T47D (cell line): ENCODE data around the gene TRH.

ENCODE experiments used
- DNase-seq, 2 experiments: peaks; one replicate each; pipeline versions ENCODE4 v3.0.0 to v3.0.0-alpha.2; 2011 to 2012; ENCODE audit warnings: low read depth in 1 of 2, low spot score in 1 of 2
- JUND ChIP-seq: IDR thresholded peaks from 2 replicates; pipeline ENCODE4 v1.6.1; 2012; ENCODE audit warnings: low read depth
- in situ Hi-C: cut with HindIII; loops from 2 replicates; pipeline ENCODE4 v1.10.0; 2016; ENCODE audit warnings: low sequenced_read_pairs, low pct_unique_long_range_greater_than_20kb

Gene TRH

DNA sequence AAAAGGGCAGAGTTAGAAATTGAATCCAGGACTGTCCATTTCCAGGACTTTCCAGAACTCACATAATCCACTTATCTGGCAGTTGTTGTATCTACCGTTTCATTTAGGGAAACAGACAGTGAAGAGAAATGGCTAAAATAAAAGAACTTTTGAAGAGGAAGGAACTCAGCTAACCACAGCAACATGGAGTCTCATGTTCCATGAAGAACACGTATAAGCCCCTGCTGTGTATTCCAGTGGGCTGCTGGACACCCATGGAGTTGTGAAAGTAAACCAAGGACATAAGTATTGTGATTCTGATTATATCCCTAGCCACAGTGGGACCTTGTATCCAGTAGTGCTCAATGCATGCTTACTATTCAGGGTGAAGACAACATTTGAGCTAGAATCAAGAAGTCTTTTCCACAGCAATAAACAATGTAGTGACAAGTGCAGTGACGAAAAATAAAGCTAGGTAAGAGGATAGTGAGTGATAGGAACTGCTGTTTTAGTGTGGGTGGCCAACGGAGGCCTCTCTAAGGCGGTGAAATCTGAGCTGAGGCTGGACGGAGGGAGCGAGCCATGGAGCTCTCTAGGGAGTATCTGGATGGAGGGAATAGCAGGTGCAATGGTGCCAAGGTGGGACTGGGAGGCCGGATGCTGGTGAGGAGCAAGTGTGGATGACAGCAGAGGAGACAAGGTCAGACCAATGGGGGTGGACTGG, 26.8 kb upstream of the TRH start:
- DNase-seq = no peak
- no peak for TF ChIP-seq JUND
- in situ Hi-C loops = no loop called here

DNA sequence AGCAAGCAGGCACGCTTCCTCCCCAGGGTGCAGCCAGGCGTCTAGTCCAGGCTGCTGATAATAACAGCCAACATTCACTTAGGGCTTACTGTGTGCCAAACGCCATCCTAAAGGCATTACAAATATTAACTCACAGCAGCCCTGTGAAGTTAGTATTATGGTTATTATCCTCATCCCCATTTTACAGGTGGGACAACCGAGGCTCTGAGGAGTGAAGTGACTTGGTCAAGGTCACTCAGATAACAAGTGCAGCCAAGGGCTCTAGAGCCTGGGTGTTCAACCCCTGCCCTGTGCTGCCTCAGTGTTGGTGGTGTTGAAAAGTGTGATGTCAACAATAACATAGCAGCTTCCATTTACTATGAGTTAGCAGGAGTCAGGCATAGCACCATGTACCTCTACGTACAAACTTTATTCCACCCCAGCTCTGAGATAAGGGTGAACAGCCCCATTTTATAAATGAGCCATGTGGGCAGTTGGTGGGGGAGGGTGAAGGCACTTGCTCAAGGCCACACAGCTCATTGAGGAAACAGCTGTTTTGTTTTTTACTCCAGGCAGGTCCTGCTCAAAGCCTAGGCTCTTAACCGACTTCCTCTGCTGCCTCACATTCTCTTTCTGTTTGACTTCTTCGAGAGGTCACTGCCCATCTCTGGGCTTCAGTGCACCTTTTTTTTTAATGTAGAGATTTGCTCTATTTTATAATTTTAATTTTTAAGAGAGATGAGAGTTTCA, 24.0 kb upstream of the TRH start:
- in situ Hi-C loops = no loop called here
- no peak for DNase-seq
- TF ChIP-seq JUND = no peak

DNA sequence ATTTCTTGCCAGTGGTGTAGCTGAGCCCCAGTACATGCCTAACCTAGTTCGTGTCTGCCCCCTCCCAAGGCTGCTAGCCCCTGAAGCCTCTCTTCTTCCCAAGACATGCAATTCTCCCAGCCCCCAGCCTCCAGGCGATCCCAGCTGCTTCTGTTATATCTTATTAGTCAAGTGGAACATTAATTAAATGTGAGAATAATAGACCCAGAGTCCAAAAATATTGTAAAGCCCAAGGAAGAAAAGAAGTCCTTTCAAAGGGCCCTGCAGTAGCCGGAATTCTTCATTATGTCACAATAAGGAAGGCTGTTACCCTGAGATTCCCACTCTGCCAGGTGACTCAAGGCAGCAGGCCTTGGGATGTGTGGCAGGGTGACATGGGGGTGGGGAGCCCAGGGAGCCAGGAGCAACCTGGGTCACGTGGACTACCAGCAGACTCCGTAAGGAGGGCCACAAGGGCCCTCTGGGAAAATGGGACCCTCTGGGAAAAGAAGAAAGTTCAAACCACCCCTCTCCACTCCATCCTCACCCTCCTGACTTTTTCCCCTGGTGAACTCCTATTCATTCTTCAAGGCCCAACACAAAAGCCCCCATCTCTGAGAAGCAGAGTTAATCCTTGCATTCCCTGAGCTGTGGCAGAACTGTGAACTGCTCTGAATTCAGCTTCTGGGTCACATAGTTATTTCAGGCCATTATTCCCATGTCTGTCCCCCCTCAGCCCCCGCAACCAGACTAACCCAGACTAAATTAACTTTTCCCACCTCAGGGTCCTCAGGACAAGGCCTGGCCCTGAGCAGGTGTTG, 21.8 kb upstream of the TRH start:
- no peak for DNase-seq
- in situ Hi-C loops = no loop called here
- TF ChIP-seq JUND = no peak

DNA sequence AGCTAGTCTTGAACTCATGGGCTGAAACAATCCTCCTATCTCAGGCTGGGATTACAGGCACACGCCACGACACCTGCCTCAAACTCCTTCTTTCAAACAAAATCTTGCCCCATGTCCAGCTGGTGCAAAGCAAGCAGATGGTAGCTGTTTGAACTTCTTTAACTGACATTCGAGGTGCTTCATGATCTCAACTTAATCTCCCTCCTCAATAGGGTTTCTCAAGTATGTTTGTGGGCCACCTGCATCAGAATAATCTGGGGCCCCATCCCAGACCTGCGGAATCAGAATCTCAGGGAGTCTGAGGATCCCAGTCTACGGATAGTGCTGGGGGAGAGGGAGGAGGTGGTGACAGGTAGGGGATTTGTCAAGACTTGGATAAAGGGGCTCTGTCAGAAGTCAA, 20.9 kb upstream of the TRH start:
- in situ Hi-C loops = no loop called here
- DNase-seq = no peak
- TF ChIP-seq JUND = no peak

DNA sequence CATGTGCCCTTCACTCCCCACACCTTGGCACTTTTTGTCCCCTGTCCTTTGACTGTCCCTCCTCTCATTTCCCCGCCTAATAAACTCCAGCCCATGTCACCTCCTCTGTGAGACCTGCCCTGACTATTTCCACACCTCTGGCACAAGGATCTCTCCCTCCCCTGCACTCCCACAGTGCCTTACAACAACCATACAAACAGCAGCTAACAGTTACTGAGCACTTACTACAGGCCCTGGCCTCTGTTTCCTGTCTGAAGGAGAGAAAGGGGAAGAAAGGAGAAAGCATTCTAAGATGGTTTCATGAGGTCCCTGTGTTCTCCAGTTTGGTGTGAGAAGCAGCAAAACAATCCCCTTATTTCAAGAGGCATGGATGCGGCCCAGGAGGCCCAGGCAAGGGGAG, 20.0 kb upstream of the TRH start:
- in situ Hi-C loops = no loop called here
- DNase-seq = no peak
- TF ChIP-seq JUND = no peak

DNA sequence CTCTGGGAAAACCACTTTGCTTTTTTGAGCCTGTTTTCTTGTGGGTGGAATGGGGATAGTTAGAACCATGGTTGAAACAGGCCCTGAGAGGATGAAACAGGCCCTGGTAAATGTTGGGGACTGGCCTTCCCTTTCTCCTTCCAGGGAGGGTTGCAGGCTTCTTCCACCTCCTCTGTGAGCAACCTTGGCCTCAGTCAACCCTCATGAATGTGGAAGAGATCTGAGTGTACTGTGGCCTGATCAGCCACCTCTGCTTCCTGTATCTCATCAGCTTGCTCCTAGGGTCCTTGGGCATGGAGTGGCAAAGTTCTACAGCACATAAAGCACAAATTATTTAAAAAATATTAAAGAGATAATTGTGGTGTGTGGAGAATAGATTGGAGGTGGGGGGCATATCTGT, 17.6 kb upstream of the TRH start:
- in situ Hi-C loops = no loop called here
- TF ChIP-seq JUND = no peak
- DNase-seq = no peak

DNA sequence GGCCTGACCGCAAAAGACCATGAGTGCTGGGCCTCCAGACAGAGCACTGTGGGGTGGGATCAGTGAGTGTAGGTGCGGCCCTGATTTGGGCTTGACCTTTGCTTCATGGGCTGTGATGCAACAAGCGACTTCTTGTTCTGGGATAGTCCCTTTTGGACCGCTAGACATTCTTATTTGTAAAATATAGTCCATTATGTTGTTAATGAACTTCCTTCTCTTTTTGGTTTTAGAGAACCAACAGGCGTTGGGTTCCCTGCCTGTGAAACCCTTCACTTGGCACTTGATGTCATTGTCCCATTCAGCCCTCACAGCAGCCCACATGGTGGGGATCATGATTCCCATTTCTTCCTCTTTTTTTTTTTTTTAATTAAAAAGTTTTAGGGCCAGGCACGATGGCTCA, 15.8 kb upstream of the TRH start:
- in situ Hi-C loops = no loop called here
- no peak for DNase-seq
- TF ChIP-seq JUND = no peak

DNA sequence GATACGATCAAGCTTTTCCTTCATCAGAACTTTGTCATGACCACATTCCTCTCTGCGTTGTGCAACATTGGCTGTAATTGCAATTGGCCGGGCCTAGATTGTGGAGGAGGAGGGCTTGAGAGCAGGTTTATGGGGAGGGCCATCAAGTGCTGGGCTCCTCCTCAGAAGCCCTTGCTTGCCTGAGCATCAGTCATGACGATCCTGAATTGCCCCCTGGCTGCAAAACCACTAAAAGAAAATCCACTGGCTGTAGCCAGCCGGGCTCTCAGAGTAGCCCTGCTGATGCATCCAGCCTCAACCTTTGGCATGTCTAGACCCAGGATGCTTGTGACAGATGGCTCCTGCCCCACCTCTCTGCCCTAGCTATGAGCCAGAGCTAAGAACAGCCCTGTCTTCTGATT, 13.4 kb upstream of the TRH start:
- no peak for TF ChIP-seq JUND
- DNase-seq = peak in 1 of 2 experiments; percentile 49
- in situ Hi-C loops = no loop called here

DNA sequence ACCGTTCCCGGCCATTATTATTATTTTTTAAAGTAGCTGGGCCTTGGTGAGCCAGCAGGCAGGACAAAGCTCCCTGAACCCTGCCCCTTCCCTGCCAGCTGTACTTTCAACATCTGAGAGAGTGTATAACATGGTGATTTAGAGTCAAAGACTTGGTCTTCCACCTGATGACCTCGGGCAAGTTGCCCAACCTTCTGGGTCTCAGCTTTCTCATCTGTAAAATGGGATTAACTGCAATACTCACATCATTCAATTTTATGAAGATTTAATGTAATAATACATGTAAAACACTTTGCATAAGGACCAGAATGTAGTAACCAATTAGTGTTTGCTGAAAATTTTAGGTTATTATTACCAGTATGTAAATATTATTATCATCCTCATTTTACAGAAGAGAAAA, 11.9 kb upstream of the TRH start:
- no peak for TF ChIP-seq JUND
- in situ Hi-C loops = no loop called here

DNA sequence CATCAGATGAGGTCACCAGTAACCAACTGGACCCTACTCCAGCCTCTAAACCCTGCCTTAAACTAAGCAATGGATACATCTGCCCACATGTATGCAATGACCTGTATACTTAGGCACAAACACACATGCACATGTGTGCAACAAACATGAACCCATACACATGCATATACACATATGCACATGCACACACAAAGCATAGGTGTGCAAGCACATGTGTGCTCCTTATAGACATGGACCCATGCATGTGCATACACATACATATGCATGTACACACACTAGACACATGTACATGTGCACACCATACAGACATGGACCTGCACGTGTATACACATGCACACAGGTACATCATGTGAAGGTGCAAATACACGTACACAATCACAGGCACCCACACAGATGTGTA, 8.6 kb upstream of the TRH start:
- in situ Hi-C loops = no loop called here
- TF ChIP-seq JUND = no peak
- no peak for DNase-seq

More for the DNA sequence above, 11.9 kb upstream of the TRH start:
- no peak for DNase-seq

DNA sequence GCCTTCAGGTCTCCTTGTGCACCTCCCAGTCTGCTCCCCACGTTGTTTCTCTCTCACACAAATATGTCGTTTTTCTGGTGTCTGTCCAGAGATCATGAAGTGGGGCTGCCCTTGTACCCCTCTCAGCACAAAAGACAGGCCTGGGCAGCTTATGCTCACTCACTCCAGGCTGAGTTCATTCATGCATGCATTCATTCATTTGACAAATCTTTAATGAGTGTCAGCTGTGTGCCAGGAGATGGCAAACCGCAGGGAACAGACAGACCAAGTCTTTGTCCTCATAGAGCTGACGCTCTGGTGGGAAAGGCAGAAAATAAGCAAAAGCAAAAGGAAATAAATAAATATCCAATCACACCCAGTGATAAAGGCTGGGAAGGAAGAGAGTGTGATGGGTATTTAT, 7.6 kb upstream of the TRH start:
- in situ Hi-C loops = no loop called here

DNA sequence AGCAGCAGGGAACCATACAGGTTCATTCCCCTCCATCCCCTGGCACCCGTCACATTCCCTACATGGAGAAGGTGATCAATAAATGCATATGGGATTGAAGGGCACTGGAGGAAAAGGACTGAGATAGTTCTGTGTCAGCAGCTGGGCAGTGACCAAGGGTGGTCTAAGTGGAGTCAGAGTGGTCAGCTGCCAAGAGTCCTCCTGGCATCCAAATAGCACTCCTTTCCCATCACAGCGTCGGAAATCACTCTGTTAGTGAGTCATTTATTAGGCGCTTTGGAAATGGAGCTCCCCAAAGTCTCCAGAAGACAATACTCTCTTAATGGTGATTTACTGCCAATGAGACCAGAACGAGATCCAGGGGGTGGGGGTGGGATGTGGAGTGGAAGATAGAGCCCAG, 6.8 kb upstream of the TRH start:
- no peak for DNase-seq
- in situ Hi-C loops = no loop called here
- TF ChIP-seq JUND = no peak

More for the DNA sequence above, 7.6 kb upstream of the TRH start:
- DNase-seq = no peak
- no peak for TF ChIP-seq JUND
